NCI-H2107 treated with DMSO at 0.1 percent for 48 hours (cell line): ENCODE measurements around the gene RFTN2.
"Not testable (repeated sequence)": the region's sequence is repeated elsewhere in the genome, so short reads cannot be mapped to it uniquely, and the experiment has no call there.

Experiments
- DNase-seq: peaks from one replicate; lab custom pipeline; 2025; ENCODE audit not compliant: unreplicated experiment; lab: John Stamatoyannopoulos, UW

Gene RFTN2

GRCh38 chr2:197675711-197676188 is 363 bp upstream of the RFTN2 start:
- no peak for DNase-seq

GRCh38 chr2:197674591-197674990 is 796 bp downstream of the RFTN2 start:
- DNase-seq: no peak

- no peak for DNase-seq
Observed at GRCh38 chr2:197674060-197674459, 1.3 kb downstream of the RFTN2 start.

DNA sequence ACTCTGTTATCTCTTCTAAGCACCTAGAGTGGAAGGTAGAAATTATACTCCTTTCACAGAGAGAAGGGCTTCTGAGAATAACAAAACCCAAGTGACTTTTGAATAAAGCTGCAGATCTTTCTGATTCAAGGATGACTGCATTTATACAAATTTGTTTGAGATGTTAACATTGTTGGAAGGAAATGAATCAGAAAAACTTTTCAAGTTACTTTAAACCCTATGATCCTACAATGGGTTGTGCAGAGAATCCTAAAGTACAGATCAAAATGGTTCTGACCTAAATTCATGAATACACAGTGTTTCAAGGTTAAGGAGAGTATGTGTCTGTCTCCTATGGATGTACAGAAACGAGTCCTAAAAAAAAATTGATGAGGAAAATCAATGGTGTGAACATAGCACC is 1.8 kb downstream of the RFTN2 start:
- DNase-seq: no peak

GRCh38 chr2:197673106-197673505 is 2.3 kb downstream of the RFTN2 start:
- no peak for DNase-seq

GRCh38 chr2:197672371-197672893 is 3.0 kb downstream of the RFTN2 start:
- no peak for DNase-seq

DNA sequence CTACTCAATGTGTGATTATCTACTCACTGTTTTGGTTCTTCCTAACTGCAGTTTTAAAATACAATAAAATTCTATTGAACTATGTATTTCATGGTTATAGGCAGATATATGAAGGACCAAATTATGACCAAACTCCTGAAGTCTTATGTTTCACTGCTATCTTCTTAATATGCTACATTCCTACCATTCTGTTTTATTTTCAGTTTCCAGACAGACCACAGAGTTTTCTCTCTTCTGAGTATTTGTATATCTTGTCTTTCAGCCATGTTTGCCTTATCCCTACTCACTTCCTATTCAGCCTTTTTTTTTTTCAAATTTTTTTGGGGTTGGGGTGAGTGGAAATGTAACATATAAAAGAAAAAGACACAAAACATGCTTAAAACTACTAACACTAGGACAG is 6.3 kb downstream of the RFTN2 start:
- DNase-seq: no peak

GRCh38 chr2:197668296-197668695 is 7.1 kb downstream of the RFTN2 start:
- no peak for DNase-seq

DNA sequence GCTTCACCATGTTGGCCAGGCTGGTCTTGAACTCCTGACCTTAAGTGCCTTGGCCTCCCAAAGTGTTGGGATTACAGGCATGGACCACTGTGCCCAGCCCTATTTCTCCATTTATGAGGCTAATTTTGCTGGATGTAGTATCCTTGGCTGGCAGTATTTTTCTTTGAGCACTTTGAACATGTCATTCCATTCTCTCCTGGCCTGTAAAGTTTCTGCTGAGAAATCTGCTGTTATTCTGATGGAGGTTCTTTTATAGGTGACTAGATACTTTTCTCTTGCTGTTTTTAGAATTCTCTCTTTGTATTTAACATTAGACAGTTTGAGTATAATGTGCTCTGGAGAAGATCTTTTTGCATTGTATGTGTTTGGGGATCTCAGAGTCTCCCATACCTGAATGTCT is 9.1 kb downstream of the RFTN2 start:
- DNase-seq: no peak

- no peak for DNase-seq
Observed at GRCh38 chr2:197661626-197662025, 13.8 kb downstream of the RFTN2 start.

DNA sequence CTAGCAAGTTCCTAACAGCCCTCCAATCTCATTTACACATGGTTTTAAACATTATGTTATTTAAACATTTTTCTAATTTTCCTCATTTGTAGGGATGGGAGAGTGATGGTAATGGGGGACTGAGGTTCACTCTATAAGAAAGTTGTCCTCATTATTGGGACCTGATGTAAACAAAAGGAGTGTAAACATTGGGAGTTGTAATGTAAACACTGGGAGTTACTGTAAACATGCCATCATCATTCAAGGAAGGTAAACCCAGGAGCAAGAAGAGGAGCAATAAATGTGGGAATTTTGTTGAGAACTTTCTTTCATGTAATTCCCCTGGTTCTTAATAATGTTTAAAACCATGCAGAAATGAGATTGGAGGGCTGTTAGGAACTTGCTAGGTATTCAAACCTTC is 17.8 kb downstream of the RFTN2 start:
- no peak for DNase-seq

- no peak for DNase-seq
Observed at GRCh38 chr2:197647961-197648690, 27.3 kb downstream of the RFTN2 start.

DNA sequence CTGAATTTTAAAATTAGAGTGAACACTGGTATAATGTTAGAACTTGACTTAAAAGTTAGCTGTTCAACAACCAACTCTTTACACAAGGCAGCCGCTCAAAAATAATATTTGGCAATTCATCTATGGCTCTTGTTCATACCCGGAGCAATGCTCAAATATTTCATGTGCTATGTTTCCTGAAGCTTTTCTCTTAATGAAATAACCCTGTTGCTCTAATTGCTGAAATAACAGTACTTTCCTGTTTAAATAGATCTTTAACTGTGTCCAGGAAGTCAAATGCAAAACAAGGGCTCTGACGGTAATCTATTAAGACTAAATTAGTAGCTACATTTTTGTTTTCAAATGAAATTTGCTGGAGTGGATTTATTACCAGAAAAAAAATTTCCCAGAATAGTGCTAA is 33.7 kb downstream of the RFTN2 start:
- DNase-seq: no peak

DNA sequence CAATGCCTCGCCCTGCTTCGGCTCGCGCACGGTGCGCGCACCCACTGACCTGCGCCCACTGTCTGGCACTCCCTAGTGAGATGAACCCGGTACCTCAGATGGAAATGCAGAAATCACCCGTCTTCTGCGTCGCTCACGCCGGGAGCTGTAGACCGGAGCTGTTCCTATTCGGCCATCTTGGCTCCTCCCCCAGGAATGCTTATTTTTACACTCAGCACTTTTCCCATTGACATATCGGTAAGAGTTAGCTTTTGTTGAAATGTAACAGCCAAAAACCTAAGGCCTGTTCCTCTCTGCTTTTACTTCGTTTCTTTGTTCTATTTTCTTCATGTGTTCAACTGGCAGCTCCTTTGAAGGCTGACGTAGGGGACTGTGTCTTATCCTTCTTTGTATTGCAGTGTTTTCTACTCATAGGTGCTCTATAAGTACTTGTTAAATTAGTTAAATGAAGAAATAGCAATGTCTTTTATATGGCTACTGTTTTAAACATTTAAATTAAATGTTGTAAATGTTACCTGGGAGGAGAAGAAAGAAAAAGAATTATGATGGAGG is 34.7 kb downstream of the RFTN2 start:
- not testable (repeated sequence) for DNase-seq

- no peak for DNase-seq
Observed at GRCh38 chr2:197633109-197633657, 42.2 kb downstream of the RFTN2 start.

- no peak for DNase-seq
Observed at GRCh38 chr2:197628043-197628500, 47.3 kb downstream of the RFTN2 start.

DNA sequence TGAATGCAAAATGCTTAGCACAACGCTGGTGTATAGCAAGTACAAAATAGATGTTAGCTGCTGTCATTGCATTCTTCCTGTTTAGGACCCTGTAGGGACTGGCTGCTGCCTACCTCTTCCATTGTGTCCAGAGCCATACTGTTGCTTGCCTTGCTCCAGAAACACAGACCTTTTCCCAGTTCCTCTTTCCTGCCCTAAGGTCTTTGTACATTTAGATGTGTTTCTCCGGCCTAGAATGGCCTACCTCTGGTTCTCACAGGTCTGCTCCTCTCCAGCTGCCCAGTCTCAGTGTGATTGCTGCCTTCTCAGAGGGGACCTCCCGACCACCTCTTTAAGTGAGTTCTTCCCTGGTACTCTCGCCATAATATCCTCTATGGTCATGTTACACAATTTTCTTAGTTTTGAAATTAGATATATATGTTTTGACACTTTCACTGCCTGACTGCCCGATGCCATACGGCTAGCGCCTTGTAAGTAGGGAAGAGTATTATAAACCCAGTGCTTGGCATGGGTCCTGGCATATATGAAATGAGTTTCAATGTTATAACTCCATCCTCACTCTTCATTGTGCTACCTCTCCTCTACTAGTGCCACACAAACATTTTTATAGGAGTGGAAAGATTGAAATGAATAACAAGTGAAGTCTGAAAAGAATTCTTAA is 48.3 kb downstream of the RFTN2 start:
- no peak for DNase-seq

- no peak for DNase-seq
Observed at GRCh38 chr2:197620133-197620532, 55.3 kb downstream of the RFTN2 start.

- no peak for DNase-seq
Observed at GRCh38 chr2:197615016-197615652, 60.3 kb downstream of the RFTN2 start.

- DNase-seq: no peak
Observed at GRCh38 chr2:197614532-197614931, 60.9 kb downstream of the RFTN2 start.

- DNase-seq: peak; percentile 60
Observed at GRCh38 chr2:197613509-197613987, 61.8 kb downstream of the RFTN2 start.
